Pons (tissue), 1 donor: Measurements from ENCODE around the gene SUCLG2.
"Not testable (repeated sequence)": the region's sequence is repeated elsewhere in the genome, so short reads cannot be mapped to it uniquely, and the experiment has no call there.

ENCODE experiments used
- DNase-seq: peaks from one replicate; pipeline ENCODE4 v3.0.0-alpha.2; 2016; ENCODE audit warnings: low spot score

Gene SUCLG2

GRCh38 chr3:67608034-67608433 is 46.4 kb downstream of the SUCLG2 start:
- no peak for DNase-seq

- no peak for DNase-seq
Measured at GRCh38 chr3:67605377-67605776, 49.0 kb downstream of the SUCLG2 start.

- no peak for DNase-seq
Measured at GRCh38 chr3:67602816-67603215, 51.6 kb downstream of the SUCLG2 start.

GRCh38 chr3:67601919-67602608 is 52.3 kb downstream of the SUCLG2 start:
- DNase-seq: no peak

- no peak for DNase-seq
Measured at GRCh38 chr3:67601385-67601784, 53.0 kb downstream of the SUCLG2 start.

GRCh38 chr3:67599821-67600220 is 54.6 kb downstream of the SUCLG2 start:
- no peak for DNase-seq

- no peak for DNase-seq
Measured at GRCh38 chr3:67598814-67599556, 55.4 kb downstream of the SUCLG2 start.

GRCh38 chr3:67595424-67595823 is 59.0 kb downstream of the SUCLG2 start:
- DNase-seq: no peak

GRCh38 chr3:67593761-67594234 is 60.6 kb downstream of the SUCLG2 start:
- no peak for DNase-seq

GRCh38 chr3:67592057-67592456 is 62.4 kb downstream of the SUCLG2 start:
- DNase-seq: no peak

- no peak for DNase-seq
Measured at GRCh38 chr3:67587811-67588210, 66.6 kb downstream of the SUCLG2 start.

- DNase-seq: no peak
Measured at GRCh38 chr3:67587301-67587700, 67.1 kb downstream of the SUCLG2 start.

GRCh38 chr3:67584608-67585007 is 69.8 kb downstream of the SUCLG2 start:
- not testable (repeated sequence) for DNase-seq

GRCh38 chr3:67580430-67581000 is 73.9 kb downstream of the SUCLG2 start:
- no peak for DNase-seq

GRCh38 chr3:67578416-67578815 is 76.0 kb downstream of the SUCLG2 start:
- DNase-seq: no peak

GRCh38 chr3:67576441-67576840 is 78.0 kb downstream of the SUCLG2 start:
- DNase-seq: no peak

- DNase-seq: no peak
Measured at GRCh38 chr3:67569324-67569723, 85.1 kb downstream of the SUCLG2 start.

- DNase-seq: no peak
Measured at GRCh38 chr3:67567893-67568292, 86.5 kb downstream of the SUCLG2 start.

GRCh38 chr3:67564973-67565372 is 89.4 kb downstream of the SUCLG2 start:
- DNase-seq: no peak

- DNase-seq: no peak
Measured at GRCh38 chr3:67564008-67564407, 90.4 kb downstream of the SUCLG2 start.

GRCh38 chr3:67561667-67562394 is 92.6 kb downstream of the SUCLG2 start:
- DNase-seq: no peak

- no peak for DNase-seq
Measured at GRCh38 chr3:67561266-67561665, 93.1 kb downstream of the SUCLG2 start.
